T-cell (primary cell): ENCODE results near the gene LY86. TPM values are rescaled to one million over a fixed set of nuclear protein-coding genes. Genes with fewer than 3 reads are reported as not detected.
A peak's percentile ranks its signal among the peaks of the same experiment; 100 is the strongest.

ENCODE experiments used
- ATAC-seq, 4 experiments: fragments of 200-7000 bp in 3 of 4; fragments of 150-1000 bp in 1 of 4; cut with Tn5 transposase; replicated peaks in 1 of 4; 1 replicate in 3 of 4; 2 replicates in 1 of 4; pipeline ENCODE4 v1.10.0; 2021; ENCODE audit warnings: moderate library complexity in 3 of 4, mild to moderate bottlenecking in 2 of 4, moderate number of reproducible peaks in 1 of 4
- CTCF ChIA-PET, 2 donors: fragments of 300-600 bp; sonication (Branson Sonifier 250); formaldehyde crosslinking; loops; one replicate each; lab custom pipeline; 2022; ENCODE audit warnings: antibody characterized with exemption in 2 of 2; lab: Charles Lee
- POLR2A ChIA-PET, 2 donors: fragments of 300-600 bp; sonication (Branson Sonifier 250); formaldehyde crosslinking; loops; one replicate each; lab custom pipeline; 2022; ENCODE audit warnings: antibody characterized with exemption in 2 of 2; lab: Charles Lee
- DNase-seq, 35 experiments: peaks; one replicate each; pipeline versions ENCODE4 v3.0.0 to v3.0.0-alpha.2; 2013 to 2023
- H3K27ac ChIP-seq: one replicate; pipeline ENCODE4 v1.5.1; 2013; ENCODE audit warnings: low read length
- H3K27me3 ChIP-seq, 2 experiments: replicated peaks in 1 of 2; 1 replicate in 1 of 2; 2 replicates in 1 of 2; pipeline versions ENCODE4 v1.6.1 to v1.7.0; 2013; ENCODE audit warnings: low read length in 1 of 2, mixed read lengths in 1 of 2; ENCODE audit not compliant: control insufficient read depth in 2 of 2, insufficient read depth in 2 of 2; ENCODE audit errors: extremely low read depth in 1 of 2
- H3K36me3 ChIP-seq, 2 donors: 1 replicate in 1 of 2; 2 replicates in 1 of 2; pipeline versions ENCODE4 v1.6.1 to v1.7.0; 2013; ENCODE audit warnings: low read length in 1 of 2; ENCODE audit not compliant: control insufficient read depth in 2 of 2, insufficient read depth in 1 of 2; ENCODE audit errors: extremely low read depth in 1 of 2
- H3K4me1 ChIP-seq, 2 experiments: 1 replicate in 1 of 2; 2 replicates in 1 of 2; pipeline versions ENCODE4 v1.6.1 to v1.7.0; 2013; ENCODE audit warnings: low read length in 2 of 2, mixed read lengths in 1 of 2; ENCODE audit not compliant: insufficient read depth in 2 of 2, control insufficient read depth in 1 of 2; ENCODE audit errors: extremely low read depth in 1 of 2
- H3K4me3 ChIP-seq, 2 donors: 1 replicate in 1 of 2; 2 replicates in 1 of 2; pipeline versions ENCODE4 v1.5.1 to v1.7.0; 2013; ENCODE audit warnings: mild to moderate bottlenecking in 2 of 2, low read length in 1 of 2, moderate library complexity in 1 of 2; ENCODE audit not compliant: control insufficient read depth in 1 of 2; ENCODE audit errors: extremely low read depth in 1 of 2
- H3K9me3 ChIP-seq: 2 replicates; pipeline ENCODE4 v1.7.0; 2013
- H3K27ac Mint-ChIP-seq, 2 donors: one replicate each; pipeline ENCODE4 v1.8.0; 2020 to 2021; ENCODE audit warnings: mild to moderate bottlenecking in 2 of 2, mixed read lengths in 2 of 2
- H3K27me3 Mint-ChIP-seq, 2 donors: one replicate each; pipeline ENCODE4 v1.8.0; 2021 to 2022; ENCODE audit warnings: mixed read lengths in 2 of 2
- H3K36me3 Mint-ChIP-seq: one replicate; pipeline ENCODE4 v1.8.0; 2021; ENCODE audit warnings: mixed read lengths
- H3K4me1 Mint-ChIP-seq, 3 donors: one replicate each; pipeline ENCODE4 v1.8.0; 2020 to 2022; ENCODE audit warnings: mixed read lengths in 3 of 3, mild to moderate bottlenecking in 1 of 3
- H3K4me3 Mint-ChIP-seq, 3 donors: one replicate each; pipeline ENCODE4 v1.8.0; 2020 to 2022; ENCODE audit warnings: mild to moderate bottlenecking in 3 of 3, mixed read lengths in 3 of 3, moderate library complexity in 3 of 3
- H3K9me3 Mint-ChIP-seq, 3 donors: one replicate each; pipeline ENCODE4 v1.8.0; 2020 to 2022; ENCODE audit warnings: mixed read lengths in 3 of 3
- WGBS: methylation state at CpG from one replicate; pipeline ENCODE4 v1.1.5; 2013; ENCODE audit warnings: missing lambda C conversion rate; ENCODE audit not compliant: insufficient coverage; 5-methylcytosine and 5-hydroxymethylcytosine counted together
- total RNA-seq, 35 experiments: library from RNA in 6 of 35; stranded (reverse) in 6 of 35; fragments of 120-200 nt in 1 of 35; gene quantifications; one replicate each; pipeline versions ENCODE4 v1.2.1 to v1.2.4 and lab custom pipeline; 2013 to 2026

LY86 gene
- total RNA-seq, 5 donors from 2014 or later (not counting 1 experiment from before 2014, with no cell fraction given) = 0.54 to 3.6 (median 2.5) TPM

- Mint-ChIP-seq H3K4me1 (peaks cover 14 to 55% (median 18%) of the 10 kb centered on the region in 3 donors), H3K4me3 (no peak overlapping the region), H3K36me3 (no peaks in the 10 kb centered on the region), H3K9me3 (peaks cover 0 to 3% (median 0%) of the 10 kb centered on the region in 3 donors), H3K27ac (no peak overlapping the region), H3K27me3 (peaks cover 0 to 9% of the 10 kb centered on the region in 2 donors)
- Histone ChIP-seq H3K4me3 (no peak overlapping the region), H3K36me3 (no peaks in the 10 kb centered on the region), H3K27me3 (no peaks in the 10 kb centered on the region), H3K9me3 (no peaks in the 10 kb centered on the region), H3K4me1 (peaks cover 0 to 2% of the 10 kb centered on the region in 2 experiments), H3K27ac (no peak overlapping the region)
- WGBS = 75% methylated on average over 1 of the region's 6 CpGs
- DNase-seq (no peak), ATAC-seq (no peak)
- POLR2A ChIA-PET = no interaction called here
- CTCF ChIA-PET = no interaction called here
Observed at GRCh38 chr6:6624269-6624990, 35.9 kb downstream of the LY86 start.

- 78% methylated on average over 2 of the region's 6 CpGs for WGBS
- ChIA-PET POLR2A (no interaction called here), CTCF (no interaction called here)
Observed at GRCh38 chr6:6626187-6626586, 37.7 kb downstream of the LY86 start.

GRCh38 chr6:6629402-6629801, 40.9 kb downstream of the LY86 start:
- no peak for DNase-seq

More at GRCh38 chr6:6626187-6626586, 37.7 kb downstream of the LY86 start:
- no peak overlapping the region for H3K27ac ChIP-seq
- no peak overlapping the region for H3K4me3 Mint-ChIP-seq
- peaks cover 0 to 8% of the 10 kb centered on the region in 2 donors for H3K27me3 Mint-ChIP-seq
- H3K9me3 ChIP-seq = no peaks in the 10 kb centered on the region
- no peaks in the 10 kb centered on the region for H3K36me3 ChIP-seq
- no peak overlapping the region for H3K4me3 ChIP-seq
- H3K36me3 Mint-ChIP-seq = no peaks in the 10 kb centered on the region
- peaks cover 9 to 38% (median 12%) of the 10 kb centered on the region in 3 donors for H3K4me1 Mint-ChIP-seq
- ATAC-seq (no peak), DNase-seq (no peak)
- peaks cover 0 to 3% (median 0%) of the 10 kb centered on the region in 3 donors for H3K9me3 Mint-ChIP-seq
- no peak overlapping the region for H3K27ac Mint-ChIP-seq
- no peaks in the 10 kb centered on the region for H3K4me1 ChIP-seq
- H3K27me3 ChIP-seq = no peaks in the 10 kb centered on the region

GRCh38 chr6:6631053-6631452, 42.5 kb downstream of the LY86 start:
- H3K4me3 Mint-ChIP-seq = no peak overlapping the region

More at GRCh38 chr6:6629402-6629801, 40.9 kb downstream of the LY86 start:
- Mint-ChIP-seq H3K36me3 (no peaks in the 10 kb centered on the region), H3K4me3 (no peak overlapping the region), H3K9me3 (peaks cover 0 to 3% (median 0%) of the 10 kb centered on the region in 3 donors), H3K27me3 (peaks cover 0 to 6% of the 10 kb centered on the region in 2 donors), H3K27ac (no peak overlapping the region), H3K4me1 (peaks cover 19 to 42% (median 20%) of the 10 kb centered on the region in 3 donors)
- 86% methylated on average over 1 of the region's 2 CpGs for WGBS
- no peaks in the 10 kb centered on the region for H3K9me3 ChIP-seq
- CTCF ChIA-PET = no interaction called here
- no peak overlapping the region for H3K27ac ChIP-seq
- no peaks in the 10 kb centered on the region for H3K36me3 ChIP-seq
- no peak overlapping the region for H3K4me3 ChIP-seq
- no peak for ATAC-seq
- H3K27me3 ChIP-seq = no peaks in the 10 kb centered on the region
- POLR2A ChIA-PET = no interaction called here
- peaks cover 0 to 1% of the 10 kb centered on the region in 2 experiments for H3K4me1 ChIP-seq

GRCh38 chr6:6631534-6632276, 43.2 kb downstream of the LY86 start:
- Histone ChIP-seq H3K4me1 (peaks cover 3 to 6% of the 10 kb centered on the region in 2 experiments), H3K27ac (no peak overlapping the region), H3K36me3 (peaks cover 0 to 4% of the 10 kb centered on the region in 2 donors), H3K27me3 (no peaks in the 10 kb centered on the region), H3K9me3 (no peaks in the 10 kb centered on the region), H3K4me3 (no peak overlapping the region)
- Mint-ChIP-seq H3K4me3 (no peak overlapping the region), H3K27me3 (peaks cover 0 to 6% of the 10 kb centered on the region in 2 donors), H3K4me1 (peaks cover 24 to 43% (median 27%) of the 10 kb centered on the region in 3 donors), H3K9me3 (no peaks in the 10 kb centered on the region), H3K27ac (no peak overlapping the region), H3K36me3 (no peaks in the 10 kb centered on the region)
- WGBS = 0% methylated on average over 1 of the region's 2 CpGs
- ATAC-seq (no peak), DNase-seq (no peak)
- CTCF ChIA-PET = no interaction called here
- POLR2A ChIA-PET = no interaction called here

More at GRCh38 chr6:6631053-6631452, 42.5 kb downstream of the LY86 start:
- no CpG with 5 or more reads among the region's 3 CpGs for WGBS
- no peaks in the 10 kb centered on the region for H3K36me3 Mint-ChIP-seq
- Histone ChIP-seq H3K27me3 (no peaks in the 10 kb centered on the region), H3K36me3 (peaks cover 0 to 4% of the 10 kb centered on the region in 2 donors), H3K9me3 (no peaks in the 10 kb centered on the region), H3K27ac (no peak overlapping the region), H3K4me3 (no peak overlapping the region), H3K4me1 (peaks cover 3 to 6% of the 10 kb centered on the region in 2 experiments)
- no peak overlapping the region for H3K27ac Mint-ChIP-seq
- ATAC-seq (no peak), DNase-seq (no peak)
- H3K9me3 Mint-ChIP-seq = no peaks in the 10 kb centered on the region
- POLR2A ChIA-PET = no interaction called here
- H3K4me1 Mint-ChIP-seq = peaks cover 24 to 46% (median 27%) of the 10 kb centered on the region in 3 donors
- H3K27me3 Mint-ChIP-seq = peaks cover 0 to 6% of the 10 kb centered on the region in 2 donors
- CTCF ChIA-PET = no interaction called here

- no peaks in the 10 kb centered on the region for H3K9me3 ChIP-seq
- CTCF ChIA-PET = no interaction called here
- no peaks in the 10 kb centered on the region for H3K27me3 ChIP-seq
- no peak overlapping the region for H3K4me3 ChIP-seq
- H3K4me1 ChIP-seq = peaks cover 3 to 6% of the 10 kb centered on the region in 2 experiments
- Mint-ChIP-seq H3K4me3 (peak overlapping the region in 1 of 3 donors; percentile 7), H3K36me3 (no peaks in the 10 kb centered on the region), H3K9me3 (no peaks in the 10 kb centered on the region), H3K4me1 (peaks cover 21 to 28% (median 24%) of the 10 kb centered on the region in 3 donors), H3K27ac (no peak overlapping the region), H3K27me3 (no peaks in the 10 kb centered on the region)
- DNase-seq (no peak), ATAC-seq (peak in 1 of 4 experiments; percentile 62)
- POLR2A ChIA-PET = interaction anchor here in 1 of 2 donors (0.5 kb wide), 1 partner anchor 18 kb away, joined by 5 read pairs; no protein-coding TSS in a partner anchor
- WGBS = 65% methylated on average over 4 of the region's 6 CpGs
- peaks cover 0 to 4% of the 10 kb centered on the region in 2 donors for H3K36me3 ChIP-seq
- no peak overlapping the region for H3K27ac ChIP-seq
Observed at GRCh38 chr6:6633898-6634734, 45.6 kb downstream of the LY86 start.
